ENCODE data around the gene CCL22.
"Not testable (repeated sequence)": the region's sequence is repeated elsewhere in the genome, so short reads cannot be mapped to it uniquely, and the experiment has no call there.

CCL22 gene

GRCh38 chr16:57358527-57359095 is at the start of gene CCL22:
CCL22 (plus strand) TSS chr16:57358783; CDS start chr16:57358817, 34 bp downstream.
- DNase-seq (ENCODE audit: low read depth in 2 of 2) = peak; percentile 7 to 25

- DNase-seq (ENCODE audit: low read depth in 2 of 2) = no peak
Observed at GRCh38 chr16:57310801-57311200, 47.8 kb upstream of the CCL22 start.

GRCh38 chr16:57313509-57313908 is 45.1 kb upstream of the CCL22 start:
- DNase-seq (ENCODE audit: low read depth in 2 of 2) = no peak

- no peak for DNase-seq (ENCODE audit: low read depth in 2 of 2)
Observed at GRCh38 chr16:57314161-57314785, 44.3 kb upstream of the CCL22 start.

- no peak for DNase-seq (ENCODE audit: low read depth in 2 of 2)
Observed at GRCh38 chr16:57315416-57315815, 43.2 kb upstream of the CCL22 start.

GRCh38 chr16:57316390-57317017 is 42.1 kb upstream of the CCL22 start:
- DNase-seq (ENCODE audit: low read depth in 2 of 2) = no peak

GRCh38 chr16:57318240-57318970 is 40.2 kb upstream of the CCL22 start:
- DNase-seq (ENCODE audit: low read depth in 2 of 2) = no peak

GRCh38 chr16:57319646-57320045 is 38.9 kb upstream of the CCL22 start:
- DNase-seq (ENCODE audit: low read depth in 2 of 2) = no peak

GRCh38 chr16:57324749-57325148 is 33.8 kb upstream of the CCL22 start:
- DNase-seq (ENCODE audit: low read depth in 2 of 2) = no peak

- no peak for DNase-seq (ENCODE audit: low read depth in 2 of 2)
Observed at GRCh38 chr16:57325458-57325857, 33.1 kb upstream of the CCL22 start.

GRCh38 chr16:57329718-57330327 is 28.8 kb upstream of the CCL22 start:
- no peak for DNase-seq (ENCODE audit: low read depth in 2 of 2)

- no peak for DNase-seq (ENCODE audit: low read depth in 2 of 2)
Observed at GRCh38 chr16:57331355-57331754, 27.2 kb upstream of the CCL22 start.

- DNase-seq (ENCODE audit: low read depth in 2 of 2) = no peak
Observed at GRCh38 chr16:57333402-57333801, 25.2 kb upstream of the CCL22 start.

- DNase-seq (ENCODE audit: low read depth in 2 of 2) = no peak
Observed at GRCh38 chr16:57335366-57335765, 23.2 kb upstream of the CCL22 start.

GRCh38 chr16:57341062-57341440 is 17.5 kb upstream of the CCL22 start:
- DNase-seq (ENCODE audit: low read depth in 2 of 2) = no peak

GRCh38 chr16:57341441-57342303 is 16.9 kb upstream of the CCL22 start:
- no peak for DNase-seq (ENCODE audit: low read depth in 2 of 2)

- DNase-seq (ENCODE audit: low read depth in 2 of 2) = not testable (repeated sequence)
Observed at GRCh38 chr16:57342606-57343005, 16.0 kb upstream of the CCL22 start.

GRCh38 chr16:57343221-57343620 is 15.4 kb upstream of the CCL22 start:
- no peak for DNase-seq (ENCODE audit: low read depth in 2 of 2)

GRCh38 chr16:57344094-57344493 is 14.5 kb upstream of the CCL22 start:
- not testable (repeated sequence) for DNase-seq (ENCODE audit: low read depth in 2 of 2)

GRCh38 chr16:57345021-57345420 is 13.6 kb upstream of the CCL22 start:
- no peak for DNase-seq (ENCODE audit: low read depth in 2 of 2)

GRCh38 chr16:57345666-57346204 is 12.8 kb upstream of the CCL22 start:
- no peak for DNase-seq (ENCODE audit: low read depth in 2 of 2)

Data from stimulated activated CD4-positive, alpha-beta T cell treated with anti-CD3 and anti-CD28 coated beads, Interleukin-15, amount 100 ng/mL, for 48 hours (primary cell).